HL-60 (cell line): ENCODE data around the gene GMNC.

Experiments
- CTCF ChIP-seq: IDR thresholded peaks from one replicate; pipeline ENCODE4 v1.5.1; 2011; ENCODE audit warnings: low read length, control low read depth, inconsistent platforms; ENCODE audit not compliant: insufficient read depth
- GABPA ChIP-seq: IDR thresholded peaks from 2 replicates; pipeline ENCODE4 v1.6.1; 2012; ENCODE audit warnings: low read depth

GRCh38 chr3:190911382-190911781 lies 48.9 kb upstream of the GMNC start:
- TF ChIP-seq CTCF (no peak), GABPA (no peak)
